Chondrocyte (in vitro differentiated cells): ENCODE data around the gene GDPD5. TPM values are rescaled to one million over a fixed set of nuclear protein-coding genes. Genes with fewer than 3 reads are reported as not detected.

Experiments used
- DNase-seq: peaks from one replicate; pipeline ENCODE4 v3.0.0; 2021; ENCODE audit warnings: mixed read lengths, low spot score
- H3K27ac Mint-ChIP-seq: one replicate; pipeline ENCODE4 v1.8.0; 2021; ENCODE audit warnings: mild to moderate bottlenecking, moderate library complexity, mixed read lengths; ENCODE audit not compliant: unreplicated experiment
- H3K27me3 Mint-ChIP-seq: 2 replicates; pipeline ENCODE4 v1.8.0; 2021; ENCODE audit warnings: low read depth, mixed read lengths
- H3K36me3 Mint-ChIP-seq: 2 replicates; pipeline ENCODE4 v1.8.0; 2021; ENCODE audit warnings: low read depth, mixed read lengths
- H3K4me1 Mint-ChIP-seq: 2 replicates; pipeline ENCODE4 v1.8.0; 2021; ENCODE audit warnings: low read depth, mild to moderate bottlenecking, mixed read lengths
- H3K4me3 Mint-ChIP-seq: one replicate; pipeline ENCODE4 v1.8.0; 2021; ENCODE audit warnings: mild to moderate bottlenecking, moderate library complexity, mixed read lengths; ENCODE audit not compliant: unreplicated experiment
- H3K9me3 Mint-ChIP-seq: 2 replicates; pipeline ENCODE4 v1.8.0; 2021; ENCODE audit warnings: low read depth, mixed read lengths
- long read RNA-seq: library from polyadenylated mRNA; stranded (forward); transcript quantifications from one replicate; pipeline ENCODE4 v2.0.0, GENCODE V29; 2021
- total RNA-seq: library from RNA; stranded (reverse); gene quantifications from 3 replicates; pipeline ENCODE4 v1.2.1, GENCODE V29; 2021
- TF ChIP-seq, protein P1 (sequence below): fragments of 200-600 bp; sonication (generic); IDR thresholded peaks from 2 replicates; pipeline ENCODE4 v1.5.0; 2021; ENCODE audit warnings: antibody characterized with exemption, mild to moderate bottlenecking, moderate library complexity

GDPD5 gene, protein sequence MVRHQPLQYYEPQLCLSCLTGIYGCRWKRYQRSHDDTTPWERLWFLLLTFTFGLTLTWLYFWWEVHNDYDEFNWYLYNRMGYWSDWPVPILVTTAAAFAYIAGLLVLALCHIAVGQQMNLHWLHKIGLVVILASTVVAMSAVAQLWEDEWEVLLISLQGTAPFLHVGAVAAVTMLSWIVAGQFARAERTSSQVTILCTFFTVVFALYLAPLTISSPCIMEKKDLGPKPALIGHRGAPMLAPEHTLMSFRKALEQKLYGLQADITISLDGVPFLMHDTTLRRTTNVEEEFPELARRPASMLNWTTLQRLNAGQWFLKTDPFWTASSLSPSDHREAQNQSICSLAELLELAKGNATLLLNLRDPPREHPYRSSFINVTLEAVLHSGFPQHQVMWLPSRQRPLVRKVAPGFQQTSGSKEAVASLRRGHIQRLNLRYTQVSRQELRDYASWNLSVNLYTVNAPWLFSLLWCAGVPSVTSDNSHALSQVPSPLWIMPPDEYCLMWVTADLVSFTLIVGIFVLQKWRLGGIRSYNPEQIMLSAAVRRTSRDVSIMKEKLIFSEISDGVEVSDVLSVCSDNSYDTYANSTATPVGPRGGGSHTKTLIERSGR
- 8.9 to 12.6 TPM (median 11.3 TPM) in 3 replicates for total RNA-seq
- long read RNA-seq, transcript GDPD5-201 (17 exons, 3,523 nt), result major isoform, 20 of 42 reads
- long read RNA-seq, partial matches to known transcripts, result 3 of 42 reads
- long read RNA-seq, other reads (novel, unspliced or antisense), result 19 of 42 reads

DNA sequence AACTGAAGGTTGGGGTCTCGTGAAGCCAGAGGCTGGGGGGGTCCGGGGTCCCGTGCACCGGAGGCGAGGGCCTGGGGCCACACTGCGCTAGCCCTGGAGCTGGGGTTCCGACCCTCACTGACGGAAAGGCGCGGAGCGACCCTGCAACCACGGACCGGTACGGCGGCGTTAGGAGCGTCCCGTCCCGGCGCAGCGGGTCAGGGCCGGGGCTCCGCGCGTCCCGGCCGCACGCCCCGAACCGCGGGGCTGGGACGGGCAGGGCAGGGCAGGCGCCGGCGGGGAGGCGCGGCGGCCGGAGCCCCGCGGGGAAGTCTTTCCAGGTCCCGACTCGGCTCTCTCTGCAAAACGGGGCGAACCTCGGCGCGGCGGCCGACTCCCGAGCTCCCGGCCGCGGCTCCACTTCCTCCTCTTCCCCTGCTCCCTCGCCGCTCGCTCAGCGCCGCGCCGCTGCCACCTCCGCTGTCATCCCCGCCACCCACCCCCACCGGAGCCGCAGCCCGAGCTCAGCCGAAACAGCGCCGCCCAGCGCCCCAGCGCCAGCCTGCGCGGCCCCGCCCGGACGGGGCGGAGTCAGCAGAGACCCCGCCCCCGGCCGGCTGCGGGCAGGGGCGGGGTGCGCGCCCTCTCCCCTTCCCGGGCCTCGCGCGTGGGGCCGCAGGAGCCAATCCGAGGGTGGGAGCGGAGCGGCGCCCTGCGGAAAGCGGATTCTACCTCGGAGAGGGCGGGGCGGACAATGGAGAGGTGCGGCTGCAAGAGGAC is at the start of gene GDPD5:
GDPD5 (minus strand) TSS at position 509 of the 759 bp plus-strand sequence. CDS start 48,206 bp downstream, outside the sequence.
- TF ChIP-seq, protein P1, sequence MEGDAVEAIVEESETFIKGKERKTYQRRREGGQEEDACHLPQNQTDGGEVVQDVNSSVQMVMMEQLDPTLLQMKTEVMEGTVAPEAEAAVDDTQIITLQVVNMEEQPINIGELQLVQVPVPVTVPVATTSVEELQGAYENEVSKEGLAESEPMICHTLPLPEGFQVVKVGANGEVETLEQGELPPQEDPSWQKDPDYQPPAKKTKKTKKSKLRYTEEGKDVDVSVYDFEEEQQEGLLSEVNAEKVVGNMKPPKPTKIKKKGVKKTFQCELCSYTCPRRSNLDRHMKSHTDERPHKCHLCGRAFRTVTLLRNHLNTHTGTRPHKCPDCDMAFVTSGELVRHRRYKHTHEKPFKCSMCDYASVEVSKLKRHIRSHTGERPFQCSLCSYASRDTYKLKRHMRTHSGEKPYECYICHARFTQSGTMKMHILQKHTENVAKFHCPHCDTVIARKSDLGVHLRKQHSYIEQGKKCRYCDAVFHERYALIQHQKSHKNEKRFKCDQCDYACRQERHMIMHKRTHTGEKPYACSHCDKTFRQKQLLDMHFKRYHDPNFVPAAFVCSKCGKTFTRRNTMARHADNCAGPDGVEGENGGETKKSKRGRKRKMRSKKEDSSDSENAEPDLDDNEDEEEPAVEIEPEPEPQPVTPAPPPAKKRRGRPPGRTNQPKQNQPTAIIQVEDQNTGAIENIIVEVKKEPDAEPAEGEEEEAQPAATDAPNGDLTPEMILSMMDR, result peak; percentile 80
- no peaks in the 10 kb centered on the region for H3K27me3 Mint-ChIP-seq
- H3K36me3 Mint-ChIP-seq, result no peaks in the 10 kb centered on the region
- H3K4me3 Mint-ChIP-seq, result peak within 1 kb of the TSS; percentile 75
- DNase-seq, result no peak
- H3K27ac Mint-ChIP-seq, result no peak within 1 kb of the TSS
- no peaks in the 10 kb centered on the region for H3K9me3 Mint-ChIP-seq
- H3K4me1 Mint-ChIP-seq, result peaks cover 16% of the 10 kb centered on the region

DNA sequence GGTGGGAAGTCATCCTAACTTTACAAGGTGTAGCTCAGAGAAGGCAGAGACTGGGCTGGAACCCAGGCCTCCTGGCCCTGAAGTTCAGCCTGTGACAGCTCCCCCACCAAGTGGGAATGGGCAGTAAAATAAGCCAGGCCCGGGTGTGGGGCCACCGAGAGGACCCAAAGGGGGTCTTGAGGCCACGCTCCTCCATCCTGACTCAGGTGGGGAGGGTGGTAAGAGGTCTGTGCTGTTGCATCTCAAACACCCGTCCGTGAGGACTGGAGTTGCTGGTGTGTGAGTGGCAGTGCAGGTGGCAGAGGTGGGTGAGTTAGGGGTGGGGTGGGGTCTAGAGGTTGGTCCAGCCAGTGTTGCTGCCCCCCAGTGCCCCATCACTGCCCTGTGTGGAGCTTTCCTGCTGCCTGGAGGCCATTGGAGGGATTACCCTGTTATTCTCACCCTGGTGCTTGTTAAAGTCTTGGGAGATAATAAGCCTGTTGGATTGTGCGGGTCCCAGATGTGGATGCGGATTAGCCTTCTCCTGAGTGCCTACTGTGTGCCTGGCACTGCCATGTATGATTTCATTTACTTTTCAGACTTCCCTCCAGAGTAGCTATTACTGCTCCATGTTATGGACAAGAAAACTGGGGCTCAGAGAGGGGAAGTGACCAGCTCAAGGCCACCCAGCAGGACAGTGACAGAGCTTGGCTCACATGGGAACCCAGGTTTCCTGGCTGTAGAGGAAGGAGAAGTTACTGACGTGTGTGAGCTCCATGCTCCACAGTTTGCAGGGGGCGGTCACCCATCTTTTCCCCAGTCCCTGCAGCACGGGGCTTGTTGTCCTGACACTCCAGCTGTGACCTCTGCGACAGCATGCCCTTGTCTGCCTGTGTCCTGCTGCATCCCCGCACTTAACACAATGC is 49.2 kb upstream of the GDPD5 start:
- peaks cover 28% of the 10 kb centered on the region for H3K4me1 Mint-ChIP-seq
- H3K36me3 Mint-ChIP-seq, result peaks cover 23% of the 10 kb centered on the region
- H3K9me3 Mint-ChIP-seq, result no peaks in the 10 kb centered on the region
- H3K27ac Mint-ChIP-seq, result peak overlapping the region; percentile 73
- no peaks in the 10 kb centered on the region for H3K27me3 Mint-ChIP-seq
- TF ChIP-seq, protein P1, result peak; percentile 69
- H3K4me3 Mint-ChIP-seq, result no peak overlapping the region
- no peak for DNase-seq

DNA sequence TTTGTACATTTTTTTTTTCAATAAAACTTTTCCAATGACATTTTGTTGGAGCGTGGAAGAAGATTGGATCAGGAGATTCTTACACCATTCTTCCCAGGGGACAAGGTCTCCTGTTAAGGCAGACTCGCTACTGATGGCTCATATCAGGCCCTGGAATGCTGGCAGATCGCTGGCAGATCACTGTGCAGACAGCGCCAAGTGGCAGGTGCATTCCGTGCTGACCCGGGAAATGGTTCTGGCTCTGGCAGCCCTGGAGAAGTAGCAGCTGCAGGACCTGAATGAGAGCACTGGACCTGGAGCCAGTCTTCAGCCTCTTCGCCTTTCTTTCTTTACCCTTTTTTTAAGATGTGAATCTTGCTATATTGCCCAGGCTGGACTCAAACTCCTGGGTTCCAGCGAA is 47.0 kb upstream of the GDPD5 start:
- Mint-ChIP-seq H3K4me1 (peaks cover 35% of the 10 kb centered on the region), H3K36me3 (peaks cover 35% of the 10 kb centered on the region), H3K27me3 (no peaks in the 10 kb centered on the region), H3K4me3 (no peak overlapping the region), H3K27ac (peak overlapping the region; percentile 51), H3K9me3 (no peaks in the 10 kb centered on the region)
- DNase-seq, result no peak
- TF ChIP-seq, protein P1, result no peak

DNA sequence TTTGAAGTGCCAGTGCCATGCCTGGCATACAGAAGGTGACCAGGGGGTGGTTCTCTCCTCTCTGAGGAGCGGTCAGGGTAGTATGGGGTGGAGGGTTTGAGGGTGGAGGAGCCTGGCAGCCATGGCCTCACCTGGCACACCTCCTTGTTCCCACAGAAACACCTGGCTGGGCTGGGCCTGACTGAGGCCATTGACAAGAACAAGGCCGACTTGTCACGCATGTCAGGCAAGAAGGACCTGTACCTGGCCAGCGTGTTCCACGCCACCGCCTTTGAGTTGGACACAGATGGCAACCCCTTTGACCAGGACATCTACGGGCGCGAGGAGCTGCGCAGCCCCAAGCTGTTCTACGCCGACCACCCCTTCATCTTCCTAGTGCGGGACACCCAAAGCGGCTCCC is 45.9 kb upstream of the GDPD5 start:
- no peaks in the 10 kb centered on the region for H3K27me3 Mint-ChIP-seq
- no peak overlapping the region for H3K4me3 Mint-ChIP-seq
- peak overlapping the region; percentile 54 for H3K27ac Mint-ChIP-seq
- peaks cover 40% of the 10 kb centered on the region for H3K4me1 Mint-ChIP-seq
- no peak for DNase-seq
- peaks cover 39% of the 10 kb centered on the region for H3K36me3 Mint-ChIP-seq
- TF ChIP-seq, protein P1, result no peak
- no peaks in the 10 kb centered on the region for H3K9me3 Mint-ChIP-seq
